GM21367 (cell line): ENCODE data around the gene SLC25A51.
"Not testable (repeated sequence)": the region's sequence is repeated elsewhere in the genome, so short reads cannot be mapped to it uniquely, and the experiment has no call there.

ENCODE experiments used
- ATAC-seq: cut with Tn5 transposase; IDR thresholded peaks from one replicate; pipeline ENCODE4 v1.9.1; 2021; ENCODE audit not compliant: unreplicated experiment

Gene SLC25A51

GRCh38 chr9:37920471-37921167, 16.7 kb upstream of the SLC25A51 start:
- ATAC-seq = no peak

GRCh38 chr9:37919956-37920335, 16.0 kb upstream of the SLC25A51 start:
- no peak for ATAC-seq

DNA sequence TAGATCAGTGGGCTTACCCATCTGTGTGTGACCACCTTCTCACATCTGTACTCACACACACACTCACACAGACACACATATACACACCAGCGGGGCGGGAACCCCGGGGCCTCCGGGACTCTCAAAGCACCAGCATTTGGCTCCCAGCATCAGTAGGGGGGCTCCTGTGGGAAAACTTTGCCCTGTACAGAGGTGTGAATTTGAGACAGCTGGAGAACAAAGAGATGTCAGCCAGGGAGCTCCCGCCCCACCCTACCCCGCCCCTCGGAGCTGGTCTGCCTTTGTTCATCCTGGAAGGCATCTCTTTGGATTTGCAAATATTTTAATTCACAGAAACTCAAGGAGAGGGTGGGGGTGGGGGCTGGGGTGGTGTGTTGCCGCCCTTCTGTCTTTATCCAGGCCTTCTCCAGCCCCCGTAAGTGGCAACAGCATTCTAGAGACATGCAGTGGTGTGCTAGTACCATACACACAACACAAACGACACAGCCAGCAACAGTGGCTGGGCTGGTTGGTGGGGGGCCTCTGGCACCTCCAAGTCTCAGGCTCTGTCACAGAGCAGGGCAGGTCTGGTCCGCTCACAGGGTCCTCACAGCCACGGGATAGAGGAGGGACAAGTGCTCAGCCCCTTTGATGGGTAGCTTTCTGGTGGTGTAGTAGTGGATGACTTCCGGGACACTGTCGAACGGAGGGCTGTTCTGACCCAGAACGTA, 15.5 kb upstream of the SLC25A51 start:
- ATAC-seq = no peak

DNA sequence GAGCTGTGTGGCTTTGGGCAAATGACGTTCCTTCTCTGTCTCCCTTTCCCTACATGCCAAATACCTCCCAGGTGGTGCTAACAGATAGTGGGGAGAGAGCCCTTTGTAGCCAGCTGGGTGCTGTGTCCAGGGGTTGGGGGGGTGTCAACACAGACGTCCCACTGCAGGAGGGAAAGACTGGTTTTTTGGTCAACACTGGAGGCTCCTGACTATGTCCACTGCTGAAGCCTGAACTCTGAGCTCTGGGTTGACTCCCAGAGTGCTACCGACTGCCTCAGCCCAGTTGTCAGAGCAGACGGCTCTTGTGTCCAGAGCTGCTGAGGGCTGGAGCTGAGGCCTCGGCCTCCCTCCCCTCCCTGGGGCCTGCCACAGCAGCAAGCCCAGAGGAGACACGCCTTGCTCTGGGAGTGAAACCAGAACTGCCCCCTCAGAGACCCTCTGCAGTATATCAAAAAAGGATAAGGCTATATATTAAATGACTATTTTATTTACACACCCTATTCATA, 14.8 kb upstream of the SLC25A51 start:
- no peak for ATAC-seq

GRCh38 chr9:37917801-37918664, 14.1 kb upstream of the SLC25A51 start:
- no peak for ATAC-seq

- ATAC-seq = no peak
Measured at GRCh38 chr9:37917313-37917731, 13.4 kb upstream of the SLC25A51 start.

DNA sequence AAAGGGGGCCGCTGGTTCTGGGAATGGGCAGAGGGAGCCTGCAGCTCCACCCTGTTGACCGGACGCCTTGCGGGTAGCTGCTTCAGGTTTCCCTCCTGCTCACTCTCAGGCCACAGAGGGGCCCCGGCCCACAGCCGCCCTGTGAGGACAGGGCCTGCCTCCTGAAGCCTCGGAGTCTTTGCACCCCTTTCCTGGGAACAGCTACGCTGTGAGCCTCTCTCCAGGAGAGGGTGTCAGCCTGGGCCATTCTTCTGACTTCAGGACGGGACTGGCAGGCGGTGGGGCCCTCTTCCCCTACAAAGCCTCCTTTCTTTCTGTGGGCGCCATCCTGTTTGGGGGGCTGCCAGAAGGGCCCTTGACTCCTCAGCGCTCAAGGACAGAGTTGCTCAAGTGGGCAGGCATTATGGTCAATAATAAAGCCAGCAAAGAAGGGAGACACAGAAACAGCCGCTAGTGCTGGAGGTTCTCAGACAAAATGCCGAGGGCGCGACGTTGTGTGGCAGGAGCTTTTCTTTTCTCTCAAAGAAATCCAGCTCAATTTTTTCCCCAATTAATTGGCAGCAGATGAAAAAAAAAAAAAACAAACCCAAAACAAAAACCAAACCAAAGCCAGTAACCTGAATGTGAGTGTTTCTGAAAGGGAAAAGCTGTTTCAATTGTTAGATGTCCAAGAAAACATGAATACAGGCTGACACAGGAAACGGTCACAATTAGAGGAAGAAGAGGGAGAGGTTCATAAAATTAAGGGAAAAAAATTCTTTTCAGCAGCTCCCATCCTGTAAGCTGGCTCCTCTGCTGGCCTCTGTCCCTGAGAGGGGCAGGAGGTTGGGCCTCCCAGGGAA, 12.8 kb upstream of the SLC25A51 start:
- no peak for ATAC-seq

GRCh38 chr9:37915911-37916470, 12.1 kb upstream of the SLC25A51 start:
- ATAC-seq = no peak

DNA sequence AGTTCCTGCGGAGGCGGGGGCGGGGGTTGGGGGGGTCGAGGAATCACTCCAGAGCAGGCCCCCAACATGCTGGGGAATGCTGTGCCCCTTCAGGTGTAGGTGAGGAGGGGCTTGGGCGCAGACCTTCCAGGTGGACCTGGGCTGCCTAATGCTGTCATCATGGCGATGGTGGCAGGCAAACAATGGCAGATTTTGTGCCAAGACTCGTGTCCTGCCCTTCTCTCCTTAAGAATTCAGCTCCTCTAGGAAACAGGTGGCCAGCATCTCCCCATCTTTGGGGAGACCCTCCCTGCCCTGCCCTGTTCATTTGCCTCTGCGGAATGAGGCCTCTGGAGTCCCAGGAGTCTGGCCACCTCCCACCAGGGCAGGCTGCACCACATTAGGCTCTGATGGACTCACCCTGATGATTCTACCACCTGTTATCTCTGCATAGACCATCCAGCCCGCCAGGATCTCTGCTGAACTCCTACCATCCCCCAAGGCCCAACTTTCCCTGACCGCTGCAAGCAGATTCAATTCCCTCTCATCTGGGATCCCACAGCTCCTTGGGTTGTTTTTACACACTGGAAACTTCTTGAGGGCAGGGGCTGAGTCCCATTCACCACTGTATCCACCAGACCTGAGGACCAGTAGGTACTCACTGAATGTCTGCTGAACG, 10.9 kb upstream of the SLC25A51 start:
- ATAC-seq = no peak

DNA sequence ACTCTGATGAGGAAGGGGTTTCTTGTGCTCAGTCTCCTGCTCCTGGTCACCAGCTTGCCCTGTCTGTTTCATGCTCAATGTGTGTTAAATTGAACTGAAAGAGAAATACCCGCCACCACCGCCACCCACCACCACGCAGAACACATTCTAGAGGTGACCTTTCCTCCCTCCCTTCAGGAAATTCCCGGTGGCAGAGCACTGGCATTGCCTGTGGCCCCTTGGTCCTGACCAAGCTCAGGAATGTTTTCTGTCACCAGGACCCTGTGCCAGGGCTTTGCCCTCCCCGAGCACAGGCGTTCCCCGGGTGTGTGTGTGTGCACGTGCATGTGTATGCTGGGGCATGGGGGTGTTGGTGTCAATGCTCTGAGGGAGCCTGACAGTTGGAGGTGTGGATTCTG, 10.2 kb upstream of the SLC25A51 start:
- no peak for ATAC-seq

GRCh38 chr9:37913480-37914153, 9.7 kb upstream of the SLC25A51 start:
- no peak for ATAC-seq

- ATAC-seq = no peak
Measured at GRCh38 chr9:37911271-37911681, 7.3 kb upstream of the SLC25A51 start.

DNA sequence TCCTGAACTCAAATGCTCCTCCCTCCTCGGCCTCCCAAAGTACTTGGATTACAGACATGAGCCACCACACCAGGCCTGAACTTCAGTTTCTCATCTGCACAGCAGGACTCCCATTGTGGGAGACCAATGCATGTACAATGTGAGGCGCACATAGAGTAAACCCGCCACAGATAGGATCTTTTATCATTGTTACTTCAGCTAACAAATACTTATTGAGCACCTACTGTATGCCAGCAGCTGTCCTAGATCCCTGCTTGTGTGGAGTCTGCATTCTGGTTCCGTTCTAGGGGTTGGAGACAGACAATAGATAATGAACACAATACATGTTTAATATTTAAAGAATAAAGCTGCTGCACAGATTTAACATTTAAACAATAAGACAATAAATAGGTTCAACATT, 6.3 kb upstream of the SLC25A51 start:
- no peak for ATAC-seq

DNA sequence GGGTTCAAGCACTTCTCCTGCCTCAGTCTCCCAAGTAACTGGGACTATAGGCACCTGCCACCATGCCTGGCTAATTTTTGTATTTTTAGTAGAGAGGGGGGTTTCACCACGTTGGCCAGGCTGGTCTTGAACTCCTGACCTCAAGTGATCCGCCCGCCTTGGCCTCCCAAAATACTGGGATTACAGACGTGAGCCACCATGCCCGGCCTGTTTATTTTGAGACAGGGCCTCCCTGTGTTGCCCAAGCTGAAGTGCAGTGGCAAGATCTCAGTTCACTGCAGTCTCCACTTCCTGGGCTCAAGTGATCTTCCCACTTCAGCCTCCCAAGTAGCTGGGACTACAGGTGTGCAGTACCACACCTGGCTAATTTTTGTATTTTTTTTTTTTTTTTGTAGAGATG, 5.9 kb upstream of the SLC25A51 start:
- ATAC-seq = not testable (repeated sequence)

GRCh38 chr9:37909326-37909725, 5.4 kb upstream of the SLC25A51 start:
- no peak for ATAC-seq

DNA sequence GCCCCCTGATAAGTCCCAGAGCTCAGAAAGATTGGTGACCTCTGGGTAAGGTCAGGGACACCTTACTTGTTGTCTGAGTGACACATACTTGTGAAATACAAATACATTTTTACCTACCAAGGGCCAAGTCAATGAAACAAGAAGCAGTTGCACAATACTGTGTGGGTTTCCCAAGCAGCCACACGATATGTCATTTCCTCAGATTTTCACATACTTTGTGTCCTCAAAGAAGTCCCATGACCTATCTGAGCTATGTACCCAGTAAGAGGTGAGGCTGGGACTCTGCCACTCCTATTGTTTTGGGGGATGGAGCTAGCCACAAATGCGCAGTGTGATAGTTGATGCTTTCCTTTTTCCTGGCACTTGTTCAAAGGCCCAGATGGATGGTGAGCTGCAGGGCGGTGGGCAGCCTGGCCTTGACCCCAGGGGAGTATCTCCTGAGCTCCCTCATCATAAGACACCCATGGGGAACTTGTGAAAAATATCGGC, 4.8 kb upstream of the SLC25A51 start:
- ATAC-seq = no peak

GRCh38 chr9:37908283-37908682, 4.4 kb upstream of the SLC25A51 start:
- ATAC-seq = no peak

DNA sequence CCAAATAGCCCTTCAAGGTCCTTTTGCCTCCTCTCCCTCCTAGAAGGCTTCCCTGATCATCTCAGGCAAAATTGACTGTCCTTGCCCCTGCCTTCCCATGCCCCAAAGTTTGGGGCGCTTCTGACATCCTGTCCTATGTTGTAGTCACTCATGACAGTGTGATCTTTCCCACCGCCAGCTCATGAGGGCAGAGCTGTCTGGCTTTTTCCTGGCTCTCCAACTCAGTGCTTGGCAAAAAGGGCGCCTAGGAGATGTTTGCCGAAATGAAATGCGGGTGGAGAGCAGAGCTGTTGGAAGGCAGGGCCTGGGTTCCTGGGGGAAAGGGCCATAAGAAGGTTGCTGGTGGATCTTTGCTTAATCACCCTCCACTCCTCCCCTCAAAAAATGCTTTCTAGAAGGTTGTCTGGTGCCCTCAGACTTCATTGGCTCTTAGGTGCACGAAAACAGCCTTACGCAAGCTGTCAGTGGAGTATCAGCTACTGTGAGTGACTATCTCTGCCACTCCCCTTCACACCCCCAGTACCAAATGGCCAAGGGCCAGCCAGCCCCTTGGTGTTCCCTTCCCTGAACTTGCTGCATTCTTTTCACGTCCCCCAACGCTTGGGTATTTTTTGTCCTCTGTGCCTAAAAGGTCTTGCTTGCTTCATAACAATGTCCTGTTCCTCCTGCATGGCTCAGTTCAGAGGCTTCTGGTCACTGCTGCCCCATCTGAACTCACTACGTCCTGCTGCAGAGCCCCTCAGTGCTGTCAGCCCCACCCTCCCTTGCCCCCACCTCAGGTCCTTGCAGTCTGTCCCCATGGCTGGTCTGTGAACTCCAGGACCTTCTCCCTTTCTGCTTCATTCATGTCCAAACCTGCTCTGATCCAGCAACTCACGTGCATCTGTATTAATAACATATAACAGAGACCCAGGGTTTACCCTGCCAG, 2.6 kb upstream of the SLC25A51 start:
- no peak for ATAC-seq
